Stimulated activated CD4-positive, alpha-beta T cell treated with anti-CD3 and anti-CD28 coated beads, TNF-alpha, amount 100 ng/mL, for 24 hours (primary cell): ENCODE measurements around the gene MMP23B.
A peak's percentile ranks its signal among the peaks of the same experiment; 100 is the strongest.
"Not testable (repeated sequence)": the region's sequence is repeated elsewhere in the genome, so short reads cannot be mapped to it uniquely, and the experiment has no call there.

Source experiments
- DNase-seq, 3 experiments: peaks; one replicate each; pipeline ENCODE4 v3.0.0-alpha.2; 2020; ENCODE audit warnings: low read depth in 3 of 3

MMP23B gene

DNA sequence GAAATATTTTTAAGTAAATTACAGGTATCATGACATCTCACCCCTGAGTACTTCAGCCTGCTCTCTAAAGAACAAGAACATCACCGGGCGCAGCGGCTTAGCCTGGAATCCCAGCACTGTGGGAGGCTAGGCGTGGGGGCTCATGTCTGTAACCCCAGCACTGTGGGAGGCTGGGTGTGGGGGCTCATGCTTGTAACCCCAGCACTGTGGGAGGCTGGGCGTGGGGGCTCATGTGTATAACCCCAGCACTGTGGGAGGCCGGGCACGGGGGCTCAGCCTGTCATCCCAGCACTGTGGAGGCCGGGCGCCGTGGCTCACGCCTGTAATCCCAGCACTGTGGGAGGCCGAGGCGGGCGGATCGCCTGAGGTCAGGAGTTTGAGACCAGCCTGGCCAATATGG, 34.6 kb downstream of the MMP23B start:
- no peak for DNase-seq

GRCh38 chr1:1669468-1670440, 37.8 kb downstream of the MMP23B start:
- no peak for DNase-seq

- no peak for DNase-seq
Measured at GRCh38 chr1:1670866-1671265, 38.9 kb downstream of the MMP23B start.

GRCh38 chr1:1671365-1672119, 39.6 kb downstream of the MMP23B start:
- no peak for DNase-seq

DNA sequence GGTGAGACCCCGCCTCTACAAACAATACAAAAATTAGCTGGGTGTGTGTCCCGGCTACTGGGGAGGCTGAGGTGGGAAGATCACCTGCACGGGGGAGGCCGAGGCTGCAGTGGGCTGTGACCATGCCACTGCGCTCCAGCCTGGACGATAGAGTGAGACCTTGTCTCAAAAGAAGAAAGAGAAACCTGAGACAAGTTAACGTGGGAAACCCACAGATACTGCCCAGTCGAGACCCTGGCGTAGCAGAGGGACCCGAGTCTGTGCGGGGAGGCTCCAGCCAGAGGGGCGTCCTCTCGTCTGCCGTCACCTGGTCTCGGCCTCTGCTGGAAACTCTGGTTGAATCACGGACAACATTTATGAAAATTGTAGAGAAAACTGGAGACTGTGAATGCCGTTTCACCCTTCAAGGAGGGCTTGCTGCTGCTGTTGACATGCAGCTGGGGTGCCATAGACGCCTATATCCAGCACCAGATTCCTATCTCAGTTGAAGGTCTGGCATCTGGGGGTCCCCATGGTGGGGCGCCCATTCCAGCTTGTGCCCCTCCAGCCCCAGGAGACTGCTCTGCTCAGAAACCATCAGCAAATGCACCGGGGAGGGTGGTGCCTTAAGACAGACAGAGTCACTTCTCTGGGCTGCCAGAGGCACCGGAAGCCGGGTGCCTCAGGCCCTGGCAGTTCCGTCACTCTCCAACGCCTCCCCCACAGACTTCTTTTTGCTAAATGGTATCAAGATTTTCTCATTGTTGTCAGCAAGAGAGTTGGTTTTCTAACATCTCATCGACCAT, 40.4 kb downstream of the MMP23B start:
- no peak for DNase-seq

- not testable (repeated sequence) for DNase-seq
Measured at GRCh38 chr1:1674806-1675205, 42.8 kb downstream of the MMP23B start.

GRCh38 chr1:1675218-1675617, 43.2 kb downstream of the MMP23B start:
- DNase-seq = not testable (repeated sequence)

GRCh38 chr1:1676087-1676486, 44.1 kb downstream of the MMP23B start:
- not testable (repeated sequence) for DNase-seq

DNA sequence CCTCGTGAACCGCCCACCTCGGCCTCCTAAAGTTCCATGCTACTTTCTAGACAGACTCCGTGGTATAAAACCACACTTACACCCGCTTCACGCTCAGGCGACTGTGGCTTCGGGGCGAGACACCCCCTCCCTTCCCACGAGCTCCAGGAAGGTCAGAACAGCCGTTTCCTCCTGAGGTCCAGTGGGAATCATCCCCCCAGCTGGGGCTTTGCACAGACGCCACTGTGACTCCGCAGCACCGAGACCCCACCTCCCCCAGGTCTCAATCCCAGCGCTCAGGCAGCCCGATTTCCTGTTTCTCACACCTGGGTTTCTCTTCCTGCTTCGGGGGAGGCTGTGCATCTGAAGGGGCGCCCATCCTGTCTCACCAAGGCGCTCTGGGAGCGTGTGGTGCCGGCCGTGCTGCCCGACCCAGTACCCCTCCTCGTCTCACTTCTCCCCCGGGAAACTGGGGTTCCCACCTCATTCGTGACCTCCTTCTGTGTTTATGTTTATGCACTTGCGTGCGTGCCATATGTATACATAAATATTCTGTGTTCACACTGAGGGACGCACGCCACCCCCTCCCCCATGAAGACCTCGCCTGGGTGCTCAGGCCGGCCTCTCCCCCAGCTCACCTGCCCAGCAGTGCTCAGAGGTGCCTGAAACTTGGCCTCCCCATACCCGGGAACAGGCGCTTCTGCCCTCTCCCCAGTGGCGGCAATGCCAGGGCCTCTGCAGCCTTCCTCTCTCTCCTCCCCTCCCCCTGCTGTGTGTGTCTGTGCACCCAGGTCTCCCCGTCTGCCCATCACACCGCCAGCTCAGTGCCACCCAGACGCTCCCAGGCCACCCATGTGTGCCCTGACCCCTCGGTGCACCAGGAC, 46.0 kb downstream of the MMP23B start:
- DNase-seq = peak in 2 of 3 experiments; percentile 37 to 38

DNA sequence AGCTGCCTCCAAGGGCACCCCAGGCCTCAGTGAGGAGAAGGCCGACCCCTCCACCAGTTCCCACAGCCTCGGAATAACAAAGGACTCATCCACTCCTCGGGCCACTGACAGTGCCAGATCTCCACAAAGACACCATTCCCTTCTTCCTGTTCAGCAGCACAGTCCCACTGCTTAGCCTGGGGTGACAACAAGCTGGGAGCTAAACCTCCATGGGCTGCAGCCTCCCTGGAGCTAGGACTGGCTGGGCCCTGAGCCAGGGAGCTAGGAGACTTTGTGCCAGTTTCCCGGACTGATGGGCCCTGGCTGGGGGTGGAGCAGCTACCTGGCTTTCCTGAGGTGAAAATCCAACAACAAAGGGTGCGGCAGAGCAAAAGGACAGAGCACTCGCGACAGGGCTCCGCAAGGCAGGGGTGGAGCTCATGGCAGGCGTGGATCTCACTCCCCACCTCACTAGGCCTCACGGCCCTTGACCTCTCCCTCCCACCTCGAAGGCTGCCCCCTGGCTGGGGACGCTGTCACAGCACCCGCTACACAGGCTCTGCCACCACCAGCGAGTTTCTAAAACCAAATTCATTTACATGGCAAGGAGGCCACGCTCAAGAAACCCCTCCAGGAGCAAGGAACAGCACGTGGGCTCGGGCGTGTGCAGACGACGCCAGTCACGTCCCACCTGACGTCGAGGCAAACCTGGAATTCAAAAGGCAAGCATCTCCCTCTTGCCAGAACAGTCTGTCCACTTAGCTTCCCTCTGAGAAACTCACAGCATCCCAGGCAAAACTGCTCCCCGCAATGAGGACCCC, 46.8 kb downstream of the MMP23B start:
- peak in 1 of 3 experiments; percentile 65 for DNase-seq

GRCh38 chr1:1680031-1680911, 48.3 kb downstream of the MMP23B start:
- DNase-seq = no peak

DNA sequence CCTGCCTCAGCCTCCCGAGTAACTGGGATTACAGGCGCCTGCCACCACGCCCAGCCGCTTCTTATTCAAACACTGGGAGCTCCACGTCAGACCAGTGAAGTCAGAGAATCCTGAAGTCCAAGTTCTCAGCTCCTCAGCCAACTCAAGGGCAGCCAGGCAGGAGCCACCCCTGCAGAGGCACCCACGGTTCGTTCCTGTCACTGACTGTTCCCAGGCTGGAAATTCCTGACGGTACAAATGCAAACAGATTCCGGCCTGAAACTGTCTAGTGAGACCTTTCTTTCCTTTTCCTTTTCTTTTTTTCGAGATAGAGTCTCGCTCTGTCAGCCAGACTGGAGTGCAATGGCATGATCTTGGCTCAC, 48.9 kb downstream of the MMP23B start:
- no peak for DNase-seq

DNA sequence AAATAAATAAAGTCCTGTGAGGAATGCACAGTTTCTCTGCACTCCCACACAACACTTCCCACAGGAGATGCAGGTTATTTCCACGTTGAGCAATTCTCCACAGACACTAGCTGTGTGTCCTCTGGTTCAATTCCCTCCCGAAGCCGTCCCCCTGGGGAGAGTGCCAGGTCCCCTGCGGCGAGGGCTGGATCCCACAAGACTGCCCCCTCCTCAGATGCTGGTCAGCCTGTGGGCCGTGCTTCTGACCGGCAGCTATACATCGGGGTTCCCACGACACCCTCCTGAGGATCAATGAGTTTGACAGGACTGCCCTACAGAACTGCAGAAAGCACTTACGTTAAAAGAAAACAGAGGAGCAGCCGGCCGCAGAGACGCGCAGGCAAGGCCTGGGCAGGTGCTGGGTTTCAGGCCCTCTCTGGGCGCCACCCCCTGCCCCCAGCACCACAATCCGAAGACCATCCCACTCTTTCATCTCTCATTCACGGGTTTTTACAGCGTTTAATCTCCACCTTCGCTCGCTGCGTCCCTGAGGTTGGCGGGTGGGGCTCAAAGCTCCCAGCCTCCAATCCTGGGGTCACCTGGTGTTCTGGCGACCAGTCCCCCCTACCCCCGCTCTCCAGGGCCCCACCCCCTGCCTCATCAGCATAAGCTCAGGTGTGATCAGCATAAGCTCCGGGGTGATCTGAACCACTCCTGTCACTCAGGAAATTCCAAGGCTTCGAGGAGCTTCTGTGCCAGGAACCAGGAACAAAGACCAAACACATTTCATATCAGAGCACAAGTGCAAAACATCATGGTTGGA, 51.3 kb downstream of the MMP23B start:
- DNase-seq = no peak
